Measurements from ENCODE around the gene ZDHHC21.

Gene ZDHHC21

GRCh38 chr9:14640967-14641366, 52.3 kb downstream of the ZDHHC21 start:
- DNase-seq (ENCODE audit: extremely low spot score) = no peak
- POLR2A ChIA-PET = no interaction called here

GRCh38 chr9:14640294-14640693, 52.9 kb downstream of the ZDHHC21 start:
- CTCF ChIA-PET = no interaction called here
- POLR2A ChIA-PET = no interaction called here
- DNase-seq (ENCODE audit: extremely low spot score) = no peak
- TF ChIP-seq LEF1 (IDR thresholded peaks at IDR 0.05; ENCODE audit: borderline replicate concordance) = no peak
- no peak for TF ChIP-seq ARNT (IDR thresholded peaks at IDR 0.05)
- TF ChIP-seq FOXK2 (IDR thresholded peaks at IDR 0.05) = no peak
- no peak for TF ChIP-seq BHLHE40 (IDR thresholded peaks at IDR 0.05; ENCODE audit: borderline replicate concordance)
- TF ChIP-seq ELF4 (IDR thresholded peaks at IDR 0.05) = no peak
- no peak for TF ChIP-seq HDGF (IDR thresholded peaks at IDR 0.05; ENCODE audit: borderline replicate concordance)
- TF ChIP-seq CTBP1 (IDR thresholded peaks at IDR 0.05; ENCODE audit: borderline replicate concordance) = no peak
- no peak for TF ChIP-seq L3MBTL2 (conservative IDR thresholded peaks at IDR 0.05)
- TF ChIP-seq ZNF384 (IDR thresholded peaks at IDR 0.05) = no peak
- no peak for TF ChIP-seq FOXM1 (IDR thresholded peaks at IDR 0.05; ENCODE audit: borderline replicate concordance)
- no peak for TF ChIP-seq FOXA1 (IDR thresholded peaks at IDR 0.05)
- TF ChIP-seq SUZ12 (IDR thresholded peaks at IDR 0.05) = no peak
- TF ChIP-seq PKNOX1 (IDR thresholded peaks at IDR 0.05) = no peak
- no peak for TF ChIP-seq NFRKB (IDR thresholded peaks at IDR 0.05)

More at GRCh38 chr9:14640967-14641366, 52.3 kb downstream of the ZDHHC21 start:
- TF ChIP-seq SP1 (IDR thresholded peaks at IDR 0.05) (no peak), HDGF (IDR thresholded peaks at IDR 0.05; ENCODE audit: borderline replicate concordance) (no peak), BHLHE40 (IDR thresholded peaks at IDR 0.05; ENCODE audit: borderline replicate concordance) (no peak), SUZ12 (IDR thresholded peaks at IDR 0.05) (no peak)
- CTCF ChIA-PET = no interaction called here

- no peak for TF ChIP-seq FOXA1 (IDR thresholded peaks at IDR 0.05)
- no peak for TF ChIP-seq ZNF384 (IDR thresholded peaks at IDR 0.05)
- TF ChIP-seq FOXK2 (IDR thresholded peaks at IDR 0.05) = no peak
- TF ChIP-seq ELF4 (IDR thresholded peaks at IDR 0.05) = no peak
- TF ChIP-seq TARDBP (IDR thresholded peaks at IDR 0.05) = no peak
- no peak for TF ChIP-seq SP1 (IDR thresholded peaks at IDR 0.05)
- no peak for TF ChIP-seq SUZ12 (IDR thresholded peaks at IDR 0.05)
- TF ChIP-seq FOXM1 (IDR thresholded peaks at IDR 0.05; ENCODE audit: borderline replicate concordance) = no peak
- TF ChIP-seq NFRKB (IDR thresholded peaks at IDR 0.05) = no peak
- no peak for TF ChIP-seq HDGF (IDR thresholded peaks at IDR 0.05; ENCODE audit: borderline replicate concordance)
- no peak for TF ChIP-seq PKNOX1 (IDR thresholded peaks at IDR 0.05)
- no peak for TF ChIP-seq LEF1 (IDR thresholded peaks at IDR 0.05; ENCODE audit: borderline replicate concordance)
- no peak for TF ChIP-seq ARNT (IDR thresholded peaks at IDR 0.05)
- TF ChIP-seq BHLHE40 (IDR thresholded peaks at IDR 0.05; ENCODE audit: borderline replicate concordance) = no peak
- no peak for TF ChIP-seq L3MBTL2 (conservative IDR thresholded peaks at IDR 0.05)
- TF ChIP-seq CTBP1 (IDR thresholded peaks at IDR 0.05; ENCODE audit: borderline replicate concordance) = no peak
- ChIA-PET POLR2A (no interaction called here), CTCF (no interaction called here)
- DNase-seq (ENCODE audit: extremely low spot score) = no peak
Observed at GRCh38 chr9:14633906-14634565, 59.2 kb downstream of the ZDHHC21 start.

GRCh38 chr9:14633148-14633547, 60.1 kb downstream of the ZDHHC21 start:
- ChIA-PET POLR2A (no interaction called here), CTCF (no interaction called here)
- no peak for DNase-seq (ENCODE audit: extremely low spot score)
- no peak for TF ChIP-seq FOXM1 (IDR thresholded peaks at IDR 0.05; ENCODE audit: borderline replicate concordance)
- TF ChIP-seq ZNF384 (IDR thresholded peaks at IDR 0.05) = no peak
- TF ChIP-seq FOXK2 (IDR thresholded peaks at IDR 0.05) = no peak
- no peak for TF ChIP-seq FOXA1 (IDR thresholded peaks at IDR 0.05)
- no peak for TF ChIP-seq L3MBTL2 (conservative IDR thresholded peaks at IDR 0.05)
- TF ChIP-seq ELF4 (IDR thresholded peaks at IDR 0.05) = no peak
- no peak for TF ChIP-seq PKNOX1 (IDR thresholded peaks at IDR 0.05)
- TF ChIP-seq HDGF (IDR thresholded peaks at IDR 0.05; ENCODE audit: borderline replicate concordance) = no peak
- TF ChIP-seq BHLHE40 (IDR thresholded peaks at IDR 0.05; ENCODE audit: borderline replicate concordance) = no peak
- no peak for TF ChIP-seq CTBP1 (IDR thresholded peaks at IDR 0.05; ENCODE audit: borderline replicate concordance)
- TF ChIP-seq SUZ12 (IDR thresholded peaks at IDR 0.05) = no peak
- no peak for TF ChIP-seq LEF1 (IDR thresholded peaks at IDR 0.05; ENCODE audit: borderline replicate concordance)
- TF ChIP-seq NFRKB (IDR thresholded peaks at IDR 0.05) = no peak
- TF ChIP-seq ARNT (IDR thresholded peaks at IDR 0.05) = no peak
- TF ChIP-seq SP1 (IDR thresholded peaks at IDR 0.05) = no peak
- TF ChIP-seq TARDBP (IDR thresholded peaks at IDR 0.05) = no peak

GRCh38 chr9:14627513-14627912, 65.7 kb downstream of the ZDHHC21 start:
- DNase-seq (ENCODE audit: extremely low spot score) = no peak
- ChIA-PET POLR2A (no interaction called here), CTCF (no interaction called here)
- TF ChIP-seq L3MBTL2 (conservative IDR thresholded peaks at IDR 0.05) (no peak), HDGF (IDR thresholded peaks at IDR 0.05; ENCODE audit: borderline replicate concordance) (no peak), ZNF384 (IDR thresholded peaks at IDR 0.05) (no peak), SP1 (IDR thresholded peaks at IDR 0.05) (no peak), TARDBP (IDR thresholded peaks at IDR 0.05) (no peak), FOXK2 (IDR thresholded peaks at IDR 0.05) (no peak), ARNT (IDR thresholded peaks at IDR 0.05) (no peak), FOXA1 (IDR thresholded peaks at IDR 0.05) (no peak), BHLHE40 (IDR thresholded peaks at IDR 0.05; ENCODE audit: borderline replicate concordance) (no peak), SUZ12 (IDR thresholded peaks at IDR 0.05) (no peak), CTBP1 (IDR thresholded peaks at IDR 0.05; ENCODE audit: borderline replicate concordance) (no peak), LEF1 (IDR thresholded peaks at IDR 0.05; ENCODE audit: borderline replicate concordance) (no peak), PKNOX1 (IDR thresholded peaks at IDR 0.05) (no peak), NFRKB (IDR thresholded peaks at IDR 0.05) (no peak), ELF4 (IDR thresholded peaks at IDR 0.05) (no peak), FOXM1 (IDR thresholded peaks at IDR 0.05; ENCODE audit: borderline replicate concordance) (no peak)
